HL-60/S4 treated with retinoic acid at 250 ng/mL for 4 days and 3 days (cell line): ENCODE results near the gene TSC2.

Experiments used
- in situ Hi-C: fragments of 300-500 bp; cut with MboI; formaldehyde crosslinking; loops from 2 replicates; pipeline ENCODE4 v1.7.0; 2022; ENCODE audit warnings: low sequenced_read_pairs

TSC2 gene

DNA sequence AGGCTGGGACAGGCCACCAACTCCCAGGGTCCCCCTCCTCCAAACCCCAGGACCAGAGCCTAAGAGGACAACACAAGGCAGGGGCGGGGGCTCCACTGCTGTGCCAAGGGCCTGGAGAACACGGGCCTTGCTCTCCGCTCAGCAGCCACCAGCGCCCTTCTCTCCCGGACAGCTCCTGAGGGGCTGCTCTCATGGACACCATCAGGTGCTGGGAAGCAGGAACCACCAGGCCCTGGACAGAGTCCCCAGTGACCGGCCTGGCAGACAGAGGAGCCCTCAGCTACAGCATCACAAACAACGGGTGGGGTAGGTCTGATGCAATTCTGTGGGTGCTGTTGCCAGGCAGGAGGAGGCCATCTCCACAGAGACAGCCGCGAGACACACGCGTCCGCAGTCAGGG is 86.0 kb downstream of the TSC2 start:
- in situ Hi-C loops, result loop anchor here (25.0 kb wide), 1 partner anchor 271 kb away; the partner anchor contains the start of gene MEIOB

DNA sequence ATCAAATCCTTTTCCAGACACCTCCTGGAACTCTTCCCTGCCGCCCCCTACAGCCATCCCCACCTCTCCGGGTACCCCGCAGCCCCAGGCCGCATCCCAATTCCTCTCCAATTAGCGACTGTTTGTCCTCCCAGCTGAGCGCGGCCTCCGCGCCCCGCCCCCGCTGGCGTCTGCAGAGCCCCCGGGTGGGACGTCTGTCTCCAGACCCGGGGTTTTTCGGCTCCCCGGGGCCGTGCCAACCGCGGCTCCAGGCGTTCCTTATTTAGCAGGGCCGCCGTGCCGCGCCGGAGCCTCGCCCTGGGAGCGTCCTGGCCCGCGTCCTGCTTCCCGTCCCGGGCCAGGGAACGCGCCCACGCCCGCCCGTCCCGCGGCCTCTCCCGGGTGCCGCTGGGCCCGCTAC is 87.3 kb downstream of the TSC2 start:
- in situ Hi-C loops, result loop anchor here (25.0 kb wide), 1 partner anchor 273 kb away; the partner anchor contains the start of gene MEIOB

DNA sequence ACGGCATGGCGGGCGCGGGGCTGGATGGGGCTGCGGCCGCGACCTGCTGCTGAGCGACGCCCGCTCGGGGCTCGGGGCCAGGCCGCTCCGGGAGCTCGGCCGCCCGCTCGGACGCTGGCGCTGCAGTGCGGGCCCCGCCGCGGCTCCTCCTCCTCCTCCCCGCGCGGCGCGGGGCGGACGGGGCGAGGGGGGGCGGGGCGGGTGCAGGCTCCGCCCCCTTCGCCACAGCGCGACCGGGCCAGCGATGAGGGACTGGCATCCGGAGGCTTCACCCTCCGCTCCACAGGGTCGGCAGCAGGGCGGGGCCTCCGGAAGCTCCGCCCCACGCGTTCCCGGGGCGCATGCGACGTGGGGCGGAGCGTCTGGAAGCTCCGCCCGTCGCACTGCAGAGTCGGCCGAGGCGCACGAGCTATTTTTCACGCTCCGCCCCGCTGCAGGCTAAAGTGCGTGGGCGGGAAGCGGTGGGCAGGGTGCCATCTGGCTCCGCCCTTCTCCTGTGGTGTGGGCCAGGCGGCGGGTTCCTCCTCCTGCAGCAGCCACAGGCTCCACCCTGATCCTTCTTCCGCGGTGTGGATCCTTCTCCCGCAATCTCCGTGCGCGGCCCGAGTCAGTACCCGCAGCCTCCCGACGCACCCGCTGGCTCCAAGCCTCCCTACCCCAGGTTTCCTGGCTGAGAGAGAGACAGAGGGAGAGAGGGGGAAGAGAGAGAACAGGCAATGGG is 88.1 kb downstream of the TSC2 start, which contains the start of gene PKD1:
TSS of gene PKD1 (minus strand) at position 129 of the 721 bp plus-strand sequence. CDS start 209 bp downstream, outside the sequence.
- in situ Hi-C loops, result loop anchor here (25.0 kb wide), 1 partner anchor 274 kb away; the partner anchor contains the start of gene MEIOB
